Iris pigment epithelial cell (primary cell): ENCODE data around the gene ATP8B3.

Experiments
- DNase-seq: peaks from one replicate; pipeline ENCODE4 v3.0.0-alpha.2; 2011; ENCODE audit warnings: low read depth

The ATP8B3 gene

GRCh38 chr19:1756705-1757465 is 55.2 kb downstream of the ATP8B3 start:
- DNase-seq: no peak

DNA sequence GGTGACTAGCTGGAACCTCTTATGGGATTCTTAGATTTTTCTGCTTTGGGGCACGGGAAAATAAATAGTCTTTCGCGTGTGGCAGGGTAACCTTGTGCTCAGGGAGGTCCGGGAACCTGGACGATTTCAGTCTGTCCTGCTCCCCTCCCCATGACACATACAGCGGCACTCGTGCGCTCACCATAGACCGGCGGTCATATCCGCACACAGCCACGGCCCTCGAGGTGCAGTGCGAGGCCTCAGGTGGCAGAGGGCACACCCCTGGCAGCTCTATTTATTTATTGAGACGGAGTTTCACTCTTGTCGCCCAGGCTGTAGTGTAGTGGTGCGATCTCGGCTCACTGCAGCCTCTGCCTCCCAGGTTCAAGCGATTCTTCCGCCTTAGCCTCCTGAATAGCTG is 55.8 kb downstream of the ATP8B3 start:
- DNase-seq: no peak

DNA sequence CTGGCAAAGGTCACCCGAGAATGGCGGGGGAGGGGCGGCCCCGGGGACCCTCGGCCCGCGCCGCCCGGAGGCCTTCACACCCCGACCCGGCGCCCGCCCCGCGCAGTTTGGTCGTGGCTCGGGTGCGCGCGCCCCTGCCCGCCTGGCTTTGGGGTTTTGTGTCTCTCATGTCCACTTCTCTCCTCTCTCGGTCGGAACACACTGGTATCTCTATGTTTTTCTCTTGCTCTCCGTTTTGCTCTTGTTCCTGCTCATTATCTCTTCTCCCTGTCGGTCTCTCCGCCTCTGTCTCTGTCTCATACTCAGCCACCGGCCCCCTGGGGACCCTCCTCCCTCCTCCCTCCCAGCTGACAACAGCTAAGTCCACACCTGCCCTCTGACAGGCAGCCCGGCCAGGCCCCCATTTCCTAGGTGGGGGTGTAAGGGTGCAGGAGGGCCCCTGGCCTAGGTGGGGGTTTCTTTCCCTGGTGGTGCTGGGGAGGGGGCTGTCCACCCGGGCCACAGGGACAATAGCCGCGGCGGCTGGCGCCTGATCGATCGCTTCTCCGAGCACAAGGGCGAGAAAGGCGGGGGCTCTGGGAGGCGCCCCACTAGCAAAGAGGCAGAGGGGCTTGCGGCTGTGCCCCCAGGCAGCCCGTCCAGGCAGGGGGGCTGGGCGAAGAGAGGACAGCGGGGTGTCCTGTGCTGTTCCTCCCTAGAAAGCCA is 56.5 kb downstream of the ATP8B3 start:
- no peak for DNase-seq

DNA sequence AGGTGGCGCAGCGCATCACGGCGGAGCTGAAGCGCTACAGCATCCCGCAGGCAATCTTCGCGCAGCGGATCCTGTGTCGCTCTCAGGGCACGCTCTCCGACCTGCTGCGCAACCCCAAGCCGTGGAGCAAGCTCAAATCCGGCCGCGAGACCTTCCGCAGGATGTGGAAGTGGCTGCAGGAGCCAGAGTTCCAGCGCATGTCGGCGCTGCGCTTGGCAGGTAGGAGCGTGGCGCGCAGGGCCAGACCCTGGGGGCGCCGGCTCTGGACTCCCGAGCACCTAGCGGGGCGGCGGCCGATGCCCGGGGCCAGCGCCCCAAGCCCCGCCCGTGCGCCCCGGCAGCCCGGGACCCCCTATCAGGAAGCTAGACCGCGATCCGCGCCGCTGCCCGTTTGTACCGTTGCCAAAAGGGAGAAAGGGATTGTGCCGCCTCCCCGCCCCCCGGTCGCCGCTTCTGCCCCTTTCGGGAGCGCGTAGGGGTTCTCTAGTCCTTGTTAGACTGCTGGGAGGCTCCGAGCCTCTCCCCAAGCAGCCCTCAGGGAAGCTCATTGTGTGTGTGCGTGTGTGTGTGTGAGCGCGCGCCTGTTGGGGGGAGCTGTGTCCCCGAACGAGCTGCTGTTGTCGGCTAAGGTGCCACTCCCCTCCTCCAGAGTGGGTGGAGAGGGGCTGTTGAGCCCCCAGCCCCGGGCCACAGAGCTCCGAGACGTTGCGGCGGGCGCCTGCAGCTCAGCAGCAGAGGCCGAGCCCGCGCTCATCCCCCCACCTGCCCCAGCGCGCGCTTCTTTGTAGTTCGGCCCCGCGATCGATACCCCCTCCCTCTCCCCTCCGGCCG is 57.2 kb downstream of the ATP8B3 start:
- no peak for DNase-seq

DNA sequence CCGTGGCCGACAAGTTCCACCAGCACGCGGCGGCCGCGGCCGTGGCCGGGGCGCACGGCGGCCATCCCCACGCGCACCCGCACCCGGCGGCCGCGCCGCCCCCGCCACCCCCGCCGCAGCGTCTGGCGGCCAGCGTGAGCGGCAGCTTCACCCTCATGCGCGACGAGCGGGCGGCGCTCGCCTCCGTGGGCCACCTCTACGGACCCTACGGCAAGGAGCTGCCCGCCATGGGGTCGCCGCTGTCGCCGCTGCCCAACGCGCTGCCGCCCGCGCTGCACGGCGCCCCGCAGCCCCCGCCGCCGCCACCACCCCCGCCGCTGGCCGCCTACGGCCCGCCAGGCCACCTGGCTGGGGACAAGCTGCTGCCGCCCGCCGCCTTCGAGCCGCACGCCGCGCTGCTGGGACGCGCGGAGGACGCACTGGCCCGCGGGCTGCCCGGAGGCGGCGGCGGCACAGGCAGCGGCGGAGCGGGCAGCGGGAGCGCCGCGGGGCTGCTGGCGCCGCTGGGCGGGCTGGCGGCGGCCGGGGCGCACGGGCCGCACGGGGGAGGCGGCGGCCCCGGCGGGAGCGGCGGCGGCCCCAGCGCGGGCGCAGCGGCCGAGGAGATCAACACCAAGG is 57.9 kb downstream of the ATP8B3 start:
- DNase-seq: no peak

GRCh38 chr19:1752757-1753728 is 59.0 kb downstream of the ATP8B3 start, which contains the start of gene ONECUT3:
Gene ONECUT3 (plus strand): TSS chr19:1753506. CDS start chr19:1753663, 157 bp downstream.
- DNase-seq: no peak

DNA sequence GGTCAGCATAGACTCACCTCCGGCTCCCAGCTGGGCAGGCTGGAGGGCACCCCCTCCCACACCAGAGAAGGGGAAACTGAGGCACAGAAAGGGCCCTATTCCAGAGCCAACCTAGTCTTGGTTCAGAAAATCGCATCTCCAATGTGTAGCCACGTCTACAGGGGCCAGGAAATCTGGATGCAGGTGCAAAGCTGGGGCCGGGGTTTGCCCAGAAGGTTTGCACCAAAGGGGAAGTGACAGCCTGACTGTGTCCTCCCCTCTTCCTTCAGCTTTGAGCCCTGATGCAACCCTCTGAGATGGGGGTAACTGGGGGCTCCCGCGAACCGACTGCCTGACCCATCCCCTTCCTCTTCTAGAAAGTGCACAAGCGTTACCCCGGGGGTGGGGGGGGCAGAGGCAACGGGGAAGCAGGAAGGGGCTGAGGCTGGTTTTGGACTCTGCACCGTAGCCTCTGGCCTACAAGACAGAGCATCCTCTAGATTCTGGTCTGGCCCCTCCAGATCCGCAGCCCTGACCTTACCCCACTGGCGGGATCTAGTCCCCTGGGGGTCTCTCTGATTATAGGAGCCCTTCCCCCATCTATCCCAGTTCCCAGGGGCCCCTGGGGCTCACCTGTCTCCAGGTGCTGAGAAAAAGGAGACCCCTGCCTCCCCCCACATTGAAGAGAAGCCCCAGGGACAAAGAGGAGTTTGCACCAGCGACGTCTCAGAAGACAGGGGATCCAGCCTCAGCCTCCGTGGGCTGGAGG is 59.9 kb downstream of the ATP8B3 start:
- DNase-seq: no peak

- DNase-seq: no peak
Measured at GRCh38 chr19:1751367-1752008, 60.6 kb downstream of the ATP8B3 start.

DNA sequence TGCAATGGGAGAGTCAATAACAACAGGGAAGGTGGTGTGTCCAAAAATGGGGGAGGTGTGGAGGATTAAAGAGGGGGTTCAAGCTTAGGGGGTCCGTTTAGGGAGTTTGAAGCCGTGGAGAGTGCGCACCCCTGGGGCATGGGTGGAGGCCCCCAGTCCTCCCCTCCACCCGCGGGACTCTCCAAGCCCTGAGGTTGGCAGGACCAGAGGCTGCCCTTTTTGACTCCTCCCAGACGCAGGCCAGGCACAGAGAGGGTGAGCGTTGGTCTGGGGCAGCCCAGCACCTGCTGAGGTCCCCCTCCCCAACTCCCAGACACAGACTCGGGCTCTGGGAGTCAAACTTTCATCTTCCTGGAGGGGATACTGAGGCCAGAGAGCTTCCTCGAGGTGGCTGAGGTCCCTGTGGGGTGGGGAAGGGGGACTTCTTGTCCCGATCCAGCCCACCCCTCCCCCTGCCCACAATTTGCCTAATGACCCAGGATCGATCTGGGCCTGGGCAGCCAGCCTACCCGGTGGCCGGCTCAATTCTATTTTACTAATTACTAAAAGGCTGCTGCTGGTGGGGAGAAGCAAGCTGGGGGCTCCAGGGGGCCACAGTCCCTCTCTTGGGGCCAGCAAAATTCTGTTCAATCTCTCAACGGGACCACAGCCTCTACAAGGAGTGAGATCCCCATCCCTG is 61.6 kb downstream of the ATP8B3 start:
- no peak for DNase-seq

GRCh38 chr19:1749373-1750342 is 62.4 kb downstream of the ATP8B3 start:
- DNase-seq: no peak

GRCh38 chr19:1748873-1749341 is 63.2 kb downstream of the ATP8B3 start:
- DNase-seq: no peak

DNA sequence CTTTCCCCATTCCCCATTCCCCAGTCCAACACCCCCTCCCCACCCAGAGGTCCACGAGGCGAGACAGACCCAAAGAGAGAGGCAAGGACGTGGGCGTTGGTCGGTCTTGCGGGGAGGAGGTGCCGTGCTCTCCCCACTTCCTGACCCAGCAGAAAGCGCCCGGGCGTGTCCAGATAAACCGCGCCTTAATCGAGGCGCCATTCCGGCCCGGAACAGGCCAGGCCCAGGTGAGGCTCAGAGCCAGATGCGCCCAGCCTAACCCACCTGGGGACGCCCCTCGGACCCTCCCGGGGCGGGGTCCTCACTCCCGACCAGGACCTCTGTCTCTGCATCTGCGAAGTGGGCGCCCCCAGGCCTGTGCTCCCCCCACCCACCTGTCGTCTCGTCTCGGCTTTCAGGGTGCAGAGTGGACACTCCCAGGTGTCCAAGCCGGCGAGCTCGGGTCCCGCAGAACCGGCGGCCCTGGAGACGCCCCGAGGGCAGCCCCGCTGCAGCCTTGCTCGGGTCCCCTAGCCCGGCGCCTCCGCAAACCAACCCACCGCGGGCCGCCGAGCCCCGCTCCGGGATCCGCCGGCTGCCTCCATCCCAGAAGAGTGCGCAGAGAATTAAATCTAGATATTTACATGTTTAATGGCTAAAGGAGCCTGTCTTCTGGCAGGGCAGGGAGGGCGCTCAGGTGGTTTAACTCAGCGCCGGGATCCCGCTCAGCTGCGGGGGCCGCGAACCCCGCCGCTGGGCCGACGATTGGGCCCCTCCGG is 63.8 kb downstream of the ATP8B3 start:
- DNase-seq: no peak

DNA sequence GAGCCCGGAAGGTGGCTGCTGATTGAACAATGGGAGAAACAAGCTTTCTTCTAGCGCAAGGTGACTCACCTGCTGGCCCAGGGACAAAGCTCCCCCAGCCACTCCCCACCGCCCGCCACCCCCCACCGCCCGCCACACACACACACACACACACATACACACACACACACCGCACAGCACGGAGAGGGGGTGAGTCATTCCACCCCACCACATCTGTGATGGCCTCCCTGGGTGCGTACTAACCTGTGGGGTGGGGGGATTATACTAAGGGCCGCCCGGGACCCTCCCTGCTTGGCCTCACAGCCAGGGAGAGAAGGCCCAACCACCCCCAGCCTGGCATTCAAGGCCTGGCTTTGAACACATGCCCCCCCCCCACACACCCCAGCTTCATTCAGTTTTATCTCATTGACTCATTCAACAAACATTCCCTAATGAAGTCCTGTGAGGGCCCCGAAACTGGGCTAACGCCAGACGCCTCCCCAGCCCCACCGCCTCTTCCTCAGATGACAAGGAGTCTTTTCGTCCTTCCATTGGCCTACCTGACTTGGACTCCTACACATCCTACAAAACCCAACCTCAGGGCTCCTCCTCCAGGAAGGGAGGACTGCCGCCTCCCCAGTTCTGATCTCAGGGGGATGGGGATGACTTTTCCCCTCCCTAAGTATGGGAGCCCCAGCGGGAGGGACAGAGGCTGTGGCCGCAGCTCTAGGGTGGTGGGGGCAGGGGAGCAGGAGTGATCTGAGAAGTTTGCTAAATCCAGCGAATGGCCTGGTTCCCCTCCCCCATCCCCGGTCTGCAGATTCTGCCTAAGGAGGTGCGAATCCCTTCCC is 64.6 kb downstream of the ATP8B3 start:
- peak; percentile 81 for DNase-seq

GRCh38 chr19:1746401-1747284 is 65.4 kb downstream of the ATP8B3 start:
- peak; percentile 18 for DNase-seq

- no peak for DNase-seq
Measured at GRCh38 chr19:1745589-1746031, 66.5 kb downstream of the ATP8B3 start.
